GM23338 (cell line): Measurements from ENCODE around the gene NCK2. TPM values are rescaled to one million over a fixed set of nuclear protein-coding genes. Genes with fewer than 3 reads are reported as not detected.

Experiments used
- ATAC-seq: fragments of 200-7000 bp; cut with Tn5 transposase; 3 replicates; pipeline ENCODE4 v1.9.1; 2020
- DNase-seq: peaks from one replicate; pipeline ENCODE4 v3.0.0-alpha.2; 2015; ENCODE audit warnings: low spot score
- H2AFZ ChIP-seq: fragments of 200-600 bp; sonication (generic); 2 replicates; pipeline ENCODE4 v1.8.0; 2016; ENCODE audit warnings: antibody characterized with exemption, mild to moderate bottlenecking, moderate library complexity
- H3F3A ChIP-seq: fragments of 200-600 bp; sonication (generic); replicated peaks from 2 replicates; pipeline ENCODE4 v1.8.0; 2017; ENCODE audit warnings: antibody characterized with exemption, mixed run types, low read depth
- H3K27ac ChIP-seq: fragments of 200-600 bp; sonication (generic); 2 replicates; pipeline ENCODE4 v1.6.1; 2016; ENCODE audit warnings: low read depth
- H3K27me3 ChIP-seq: fragments of 200-600 bp; sonication (generic); 2 replicates; pipeline ENCODE4 v1.8.0; 2016; ENCODE audit warnings: mild to moderate bottlenecking, mixed run types, moderate library complexity; ENCODE audit not compliant: insufficient read depth
- H3K36me3 ChIP-seq: fragments of 200-600 bp; sonication (generic); 2 replicates; pipeline ENCODE4 v1.8.0; 2016; ENCODE audit warnings: mild to moderate bottlenecking; ENCODE audit not compliant: insufficient read depth
- H3K4me1 ChIP-seq: fragments of 200-600 bp; sonication (generic); 2 replicates; pipeline ENCODE4 v1.8.0; 2016; ENCODE audit warnings: mild to moderate bottlenecking, moderate library complexity; ENCODE audit not compliant: insufficient read depth
- H3K4me2 ChIP-seq: fragments of 200-600 bp; sonication (generic); 2 replicates; pipeline ENCODE4 v1.7.1; 2017; ENCODE audit warnings: mixed run types
- H3K4me3 ChIP-seq: fragments of 200-600 bp; sonication (generic); 2 replicates; pipeline ENCODE4 v1.6.1; 2016; ENCODE audit warnings: mixed run types
- H3K79me2 ChIP-seq: fragments of 200-600 bp; sonication (generic); replicated peaks from 2 replicates; pipeline ENCODE4 v1.8.0; 2017; ENCODE audit warnings: mild to moderate bottlenecking; ENCODE audit not compliant: insufficient read depth
- H3K9me2 ChIP-seq: fragments of 200-600 bp; sonication (generic); 2 replicates; pipeline ENCODE4 v1.8.0; 2017; ENCODE audit not compliant: insufficient read depth
- H4K20me1 ChIP-seq: fragments of 200-600 bp; sonication (generic); replicated peaks from 2 replicates; pipeline ENCODE4 v1.8.0; 2017; ENCODE audit warnings: mild to moderate bottlenecking; ENCODE audit not compliant: insufficient read depth
- H3K27ac Mint-ChIP-seq: 2 replicates; pipeline ENCODE4 v1.8.0; 2020; ENCODE audit warnings: inconsistent platforms, mild to moderate bottlenecking, moderate library complexity, mixed read lengths
- H3K27me3 Mint-ChIP-seq: 3 replicates; pipeline ENCODE4 v1.8.0; 2022; ENCODE audit warnings: low read depth, mild to moderate bottlenecking, moderate library complexity, mixed read lengths, inconsistent platforms; ENCODE audit not compliant: insufficient read depth, poor library complexity
- H3K36me3 Mint-ChIP-seq: 3 replicates; pipeline ENCODE4 v1.8.0; 2021; ENCODE audit warnings: low read depth, mild to moderate bottlenecking, inconsistent platforms, moderate library complexity, mixed read lengths
- H3K4me1 Mint-ChIP-seq: 3 replicates; pipeline ENCODE4 v1.8.0; 2020; ENCODE audit warnings: mild to moderate bottlenecking, inconsistent platforms, mixed read lengths
- H3K4me3 Mint-ChIP-seq: 3 replicates; pipeline ENCODE4 v1.8.0; 2021; ENCODE audit warnings: moderate library complexity, mild to moderate bottlenecking, inconsistent platforms, mixed read lengths
- H3K9me3 Mint-ChIP-seq: 3 replicates; pipeline ENCODE4 v1.8.0; 2020; ENCODE audit warnings: moderate library complexity, mild to moderate bottlenecking, inconsistent platforms, mixed read lengths
- CREB1 ChIP-seq: fragments of 250-450 bp; sonication (Bioruptor Pico); IDR thresholded peaks from 2 replicates; pipeline ENCODE4 v1.5.0; 2020; ENCODE audit warnings: low read depth, mild to moderate bottlenecking, moderate library complexity
- EZH2 ChIP-seq: fragments of 200-600 bp; sonication (generic); IDR thresholded peaks from one replicate; pipeline ENCODE4 v1.8.0; 2017; ENCODE audit warnings: antibody characterized with exemption, mild to moderate bottlenecking, low read depth; ENCODE audit not compliant: unreplicated experiment
- EZH2phosphoT487 ChIP-seq: fragments of 200-600 bp; sonication (generic); IDR thresholded peaks from one replicate; pipeline ENCODE4 v1.8.1; 2018; ENCODE audit warnings: antibody characterized with exemption; ENCODE audit not compliant: unreplicated experiment
- JUNB ChIP-seq: IDR thresholded peaks from one replicate; pipeline ENCODE4 v1.6.1; 2016; ENCODE audit warnings: antibody characterized with exemption; ENCODE audit not compliant: unreplicated experiment
- NANOG ChIP-seq: IDR thresholded peaks from 2 replicates; pipeline ENCODE4 v1.6.1; 2016; ENCODE audit warnings: antibody characterized with exemption, borderline replicate concordance
- POLR2AphosphoS5 ChIP-seq: IDR thresholded peaks from 2 replicates; pipeline ENCODE4 v1.6.1; 2016; ENCODE audit warnings: antibody characterized with exemption, low read depth
- STAT1 ChIP-seq: IDR thresholded peaks from one replicate; pipeline ENCODE4 v1.6.1; 2016; ENCODE audit warnings: antibody characterized with exemption; ENCODE audit not compliant: unreplicated experiment
- ZNF114 ChIP-seq: fragments of 250-450 bp; sonication (Bioruptor Pico); IDR thresholded peaks from 2 replicates; pipeline ENCODE4 v1.5.0; 2020; ENCODE audit warnings: mild to moderate bottlenecking, moderate library complexity
- ZNF331 ChIP-seq: fragments of 250-450 bp; sonication (Bioruptor Pico); IDR thresholded peaks from 2 replicates; pipeline ENCODE4 v1.5.0; 2020; ENCODE audit warnings: low read depth, mild to moderate bottlenecking, moderate library complexity
- polyA plus RNA-seq: library from polyadenylated mRNA; unstranded; fragments of >200 nt; fragmentation: Nextera tagmentation; extraction: Ambion mirVana; gene quantifications from 2 replicates; pipeline ENCODE4 v1.2.1, GENCODE V29; 2016
- total RNA-seq: library from RNA; depleted of rRNA; stranded (reverse); fragments of >200 nt; shearing (Covaris generic); gene quantifications from 2 replicates; pipeline ENCODE4 v1.2.3, GENCODE V29; 2014
- TF ChIP-seq, protein P1 (sequence below), 2 experiments: fragments of 200-600 bp in 1 of 2; sonication (generic) in 1 of 2; conservative IDR thresholded peaks; 2 replicates each; pipeline versions ENCODE4 v1.5.1 to v1.6.1; 2016 to 2017; ENCODE audit warnings: antibody characterized with exemption in 2 of 2, low read depth in 2 of 2, mild to moderate bottlenecking in 2 of 2, moderate library complexity in 1 of 2
- TF ChIP-seq, protein P2 (sequence below): fragments of 250-450 bp; sonication (Bioruptor Pico); IDR thresholded peaks from 2 replicates; pipeline ENCODE4 v1.5.0; 2020; ENCODE audit warnings: mild to moderate bottlenecking, moderate library complexity
- TF ChIP-seq, protein P3 (sequence below): IDR thresholded peaks from one replicate; pipeline ENCODE4 v1.6.1; 2018; ENCODE audit warnings: antibody characterized with exemption; ENCODE audit not compliant: unreplicated experiment
- TF ChIP-seq, protein P4 (sequence below): IDR thresholded peaks from 2 replicates; pipeline ENCODE4 v1.6.1; 2016; ENCODE audit warnings: antibody characterized with exemption

The NCK2 gene
- total and polyA plus RNA-seq, 2 experiments from 2014 or later, result 26.9 to 59.9 TPM

DNA sequence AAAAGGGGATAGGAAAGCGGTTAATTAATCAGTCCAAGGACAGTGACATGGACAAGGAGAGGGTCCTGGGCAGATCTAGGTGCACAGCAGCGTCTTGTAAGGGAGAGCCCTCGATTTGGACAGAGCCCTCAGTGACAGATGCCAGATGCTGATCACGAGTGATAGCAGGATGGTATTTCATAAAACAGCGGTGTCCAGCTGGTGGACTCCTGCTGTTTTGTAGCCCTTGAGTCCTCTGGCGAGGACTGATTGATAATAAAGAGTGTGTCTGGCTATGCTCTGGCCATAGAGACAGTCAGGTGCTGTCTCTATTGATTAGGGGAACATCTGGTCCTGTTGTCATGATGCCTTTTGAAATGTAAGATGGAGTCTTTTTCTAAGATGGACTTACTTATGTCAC is 180.7 kb downstream of the NCK2 start:
- Histone ChIP-seq H3K36me3 (no peaks in the 10 kb centered on the region), H3K4me1 (no peaks in the 10 kb centered on the region), H4K20me1 (no peaks in the 10 kb centered on the region), H3F3A (no peaks in the 10 kb centered on the region), H3K4me3 (no peak overlapping the region), H3K9me2 (no peaks in the 10 kb centered on the region), H2AFZ (no peak overlapping the region), H3K27me3 (no peaks in the 10 kb centered on the region), H3K4me2 (no peak overlapping the region), H3K27ac (no peak overlapping the region), H3K79me2 (no peaks in the 10 kb centered on the region)
- DNase-seq (no peak), ATAC-seq (no peak)
- no peak overlapping the region for H3K27ac Mint-ChIP-seq
- H3K27me3 Mint-ChIP-seq, result peaks cover 3% of the 10 kb centered on the region
- no peaks in the 10 kb centered on the region for H3K4me1 Mint-ChIP-seq
- H3K9me3 Mint-ChIP-seq, result peaks cover 8% of the 10 kb centered on the region
- H3K4me3 Mint-ChIP-seq, result no peak overlapping the region
- peaks cover 3% of the 10 kb centered on the region; the same call in 1 of the 3 replicates for H3K36me3 Mint-ChIP-seq
- TF ChIP-seq CREB1, result no peak
- TF ChIP-seq JUNB, result no peak
- no peak for TF ChIP-seq NANOG
- TF ChIP-seq, protein P1, sequence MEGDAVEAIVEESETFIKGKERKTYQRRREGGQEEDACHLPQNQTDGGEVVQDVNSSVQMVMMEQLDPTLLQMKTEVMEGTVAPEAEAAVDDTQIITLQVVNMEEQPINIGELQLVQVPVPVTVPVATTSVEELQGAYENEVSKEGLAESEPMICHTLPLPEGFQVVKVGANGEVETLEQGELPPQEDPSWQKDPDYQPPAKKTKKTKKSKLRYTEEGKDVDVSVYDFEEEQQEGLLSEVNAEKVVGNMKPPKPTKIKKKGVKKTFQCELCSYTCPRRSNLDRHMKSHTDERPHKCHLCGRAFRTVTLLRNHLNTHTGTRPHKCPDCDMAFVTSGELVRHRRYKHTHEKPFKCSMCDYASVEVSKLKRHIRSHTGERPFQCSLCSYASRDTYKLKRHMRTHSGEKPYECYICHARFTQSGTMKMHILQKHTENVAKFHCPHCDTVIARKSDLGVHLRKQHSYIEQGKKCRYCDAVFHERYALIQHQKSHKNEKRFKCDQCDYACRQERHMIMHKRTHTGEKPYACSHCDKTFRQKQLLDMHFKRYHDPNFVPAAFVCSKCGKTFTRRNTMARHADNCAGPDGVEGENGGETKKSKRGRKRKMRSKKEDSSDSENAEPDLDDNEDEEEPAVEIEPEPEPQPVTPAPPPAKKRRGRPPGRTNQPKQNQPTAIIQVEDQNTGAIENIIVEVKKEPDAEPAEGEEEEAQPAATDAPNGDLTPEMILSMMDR (conservative IDR thresholded peaks at IDR 0.05; ENCODE audit: low read depth in 2 of 2), result no peak
- no peak for TF ChIP-seq ZNF331
- no peak for TF ChIP-seq EZH2
- no peak for TF ChIP-seq EZH2phosphoT487
- no peak for TF ChIP-seq STAT1
- no peak for TF ChIP-seq POLR2AphosphoS5
- TF ChIP-seq, protein P2, sequence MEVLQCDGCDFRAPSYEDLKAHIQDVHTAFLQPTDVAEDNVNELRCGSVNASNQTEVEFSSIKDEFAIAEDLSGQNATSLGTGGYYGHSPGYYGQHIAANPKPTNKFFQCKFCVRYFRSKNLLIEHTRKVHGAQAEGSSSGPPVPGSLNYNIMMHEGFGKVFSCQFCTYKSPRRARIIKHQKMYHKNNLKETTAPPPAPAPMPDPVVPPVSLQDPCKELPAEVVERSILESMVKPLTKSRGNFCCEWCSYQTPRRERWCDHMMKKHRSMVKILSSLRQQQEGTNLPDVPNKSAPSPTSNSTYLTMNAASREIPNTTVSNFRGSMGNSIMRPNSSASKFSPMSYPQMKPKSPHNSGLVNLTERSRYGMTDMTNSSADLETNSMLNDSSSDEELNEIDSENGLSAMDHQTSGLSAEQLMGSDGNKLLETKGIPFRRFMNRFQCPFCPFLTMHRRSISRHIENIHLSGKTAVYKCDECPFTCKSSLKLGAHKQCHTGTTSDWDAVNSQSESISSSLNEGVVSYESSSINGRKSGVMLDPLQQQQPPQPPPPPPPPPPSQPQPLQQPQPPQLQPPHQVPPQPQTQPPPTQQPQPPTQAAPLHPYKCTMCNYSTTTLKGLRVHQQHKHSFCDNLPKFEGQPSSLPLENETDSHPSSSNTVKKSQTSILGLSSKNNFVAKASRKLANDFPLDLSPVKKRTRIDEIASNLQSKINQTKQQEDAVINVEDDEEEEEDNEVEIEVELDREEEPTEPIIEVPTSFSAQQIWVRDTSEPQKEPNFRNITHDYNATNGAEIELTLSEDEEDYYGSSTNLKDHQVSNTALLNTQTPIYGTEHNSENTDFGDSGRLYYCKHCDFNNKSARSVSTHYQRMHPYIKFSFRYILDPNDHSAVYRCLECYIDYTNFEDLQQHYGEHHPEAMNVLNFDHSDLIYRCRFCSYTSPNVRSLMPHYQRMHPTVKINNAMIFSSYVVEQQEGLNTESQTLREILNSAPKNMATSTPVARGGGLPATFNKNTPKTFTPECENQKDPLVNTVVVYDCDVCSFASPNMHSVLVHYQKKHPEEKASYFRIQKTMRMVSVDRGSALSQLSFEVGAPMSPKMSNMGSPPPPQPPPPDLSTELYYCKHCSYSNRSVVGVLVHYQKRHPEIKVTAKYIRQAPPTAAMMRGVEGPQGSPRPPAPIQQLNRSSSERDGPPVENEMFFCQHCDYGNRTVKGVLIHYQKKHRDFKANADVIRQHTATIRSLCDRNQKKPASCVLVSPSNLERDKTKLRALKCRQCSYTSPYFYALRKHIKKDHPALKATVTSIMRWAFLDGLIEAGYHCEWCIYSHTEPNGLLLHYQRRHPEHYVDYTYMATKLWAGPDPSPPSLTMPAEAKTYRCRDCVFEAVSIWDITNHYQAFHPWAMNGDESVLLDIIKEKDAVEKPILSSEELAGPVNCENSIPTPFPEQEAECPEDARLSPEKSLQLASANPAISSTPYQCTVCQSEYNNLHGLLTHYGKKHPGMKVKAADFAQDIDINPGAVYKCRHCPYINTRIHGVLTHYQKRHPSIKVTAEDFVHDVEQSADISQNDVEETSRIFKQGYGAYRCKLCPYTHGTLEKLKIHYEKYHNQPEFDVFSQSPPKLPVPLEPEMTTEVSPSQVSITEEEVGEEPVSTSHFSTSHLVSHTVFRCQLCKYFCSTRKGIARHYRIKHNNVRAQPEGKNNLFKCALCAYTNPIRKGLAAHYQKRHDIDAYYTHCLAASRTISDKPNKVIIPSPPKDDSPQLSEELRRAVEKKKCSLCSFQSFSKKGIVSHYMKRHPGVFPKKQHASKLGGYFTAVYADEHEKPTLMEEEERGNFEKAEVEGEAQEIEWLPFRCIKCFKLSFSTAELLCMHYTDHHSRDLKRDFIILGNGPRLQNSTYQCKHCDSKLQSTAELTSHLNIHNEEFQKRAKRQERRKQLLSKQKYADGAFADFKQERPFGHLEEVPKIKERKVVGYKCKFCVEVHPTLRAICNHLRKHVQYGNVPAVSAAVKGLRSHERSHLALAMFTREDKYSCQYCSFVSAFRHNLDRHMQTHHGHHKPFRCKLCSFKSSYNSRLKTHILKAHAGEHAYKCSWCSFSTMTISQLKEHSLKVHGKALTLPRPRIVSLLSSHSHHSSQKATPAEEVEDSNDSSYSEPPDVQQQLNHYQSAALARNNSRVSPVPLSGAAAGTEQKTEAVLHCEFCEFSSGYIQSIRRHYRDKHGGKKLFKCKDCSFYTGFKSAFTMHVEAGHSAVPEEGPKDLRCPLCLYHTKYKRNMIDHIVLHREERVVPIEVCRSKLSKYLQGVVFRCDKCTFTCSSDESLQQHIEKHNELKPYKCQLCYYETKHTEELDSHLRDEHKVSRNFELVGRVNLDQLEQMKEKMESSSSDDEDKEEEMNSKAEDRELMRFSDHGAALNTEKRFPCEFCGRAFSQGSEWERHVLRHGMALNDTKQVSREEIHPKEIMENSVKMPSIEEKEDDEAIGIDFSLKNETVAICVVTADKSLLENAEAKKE (CRISPR knock-in tag), result no peak
- TF ChIP-seq, protein P3, sequence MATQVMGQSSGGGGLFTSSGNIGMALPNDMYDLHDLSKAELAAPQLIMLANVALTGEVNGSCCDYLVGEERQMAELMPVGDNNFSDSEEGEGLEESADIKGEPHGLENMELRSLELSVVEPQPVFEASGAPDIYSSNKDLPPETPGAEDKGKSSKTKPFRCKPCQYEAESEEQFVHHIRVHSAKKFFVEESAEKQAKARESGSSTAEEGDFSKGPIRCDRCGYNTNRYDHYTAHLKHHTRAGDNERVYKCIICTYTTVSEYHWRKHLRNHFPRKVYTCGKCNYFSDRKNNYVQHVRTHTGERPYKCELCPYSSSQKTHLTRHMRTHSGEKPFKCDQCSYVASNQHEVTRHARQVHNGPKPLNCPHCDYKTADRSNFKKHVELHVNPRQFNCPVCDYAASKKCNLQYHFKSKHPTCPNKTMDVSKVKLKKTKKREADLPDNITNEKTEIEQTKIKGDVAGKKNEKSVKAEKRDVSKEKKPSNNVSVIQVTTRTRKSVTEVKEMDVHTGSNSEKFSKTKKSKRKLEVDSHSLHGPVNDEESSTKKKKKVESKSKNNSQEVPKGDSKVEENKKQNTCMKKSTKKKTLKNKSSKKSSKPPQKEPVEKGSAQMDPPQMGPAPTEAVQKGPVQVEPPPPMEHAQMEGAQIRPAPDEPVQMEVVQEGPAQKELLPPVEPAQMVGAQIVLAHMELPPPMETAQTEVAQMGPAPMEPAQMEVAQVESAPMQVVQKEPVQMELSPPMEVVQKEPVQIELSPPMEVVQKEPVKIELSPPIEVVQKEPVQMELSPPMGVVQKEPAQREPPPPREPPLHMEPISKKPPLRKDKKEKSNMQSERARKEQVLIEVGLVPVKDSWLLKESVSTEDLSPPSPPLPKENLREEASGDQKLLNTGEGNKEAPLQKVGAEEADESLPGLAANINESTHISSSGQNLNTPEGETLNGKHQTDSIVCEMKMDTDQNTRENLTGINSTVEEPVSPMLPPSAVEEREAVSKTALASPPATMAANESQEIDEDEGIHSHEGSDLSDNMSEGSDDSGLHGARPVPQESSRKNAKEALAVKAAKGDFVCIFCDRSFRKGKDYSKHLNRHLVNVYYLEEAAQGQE, result no peak
- TF ChIP-seq, protein P4, sequence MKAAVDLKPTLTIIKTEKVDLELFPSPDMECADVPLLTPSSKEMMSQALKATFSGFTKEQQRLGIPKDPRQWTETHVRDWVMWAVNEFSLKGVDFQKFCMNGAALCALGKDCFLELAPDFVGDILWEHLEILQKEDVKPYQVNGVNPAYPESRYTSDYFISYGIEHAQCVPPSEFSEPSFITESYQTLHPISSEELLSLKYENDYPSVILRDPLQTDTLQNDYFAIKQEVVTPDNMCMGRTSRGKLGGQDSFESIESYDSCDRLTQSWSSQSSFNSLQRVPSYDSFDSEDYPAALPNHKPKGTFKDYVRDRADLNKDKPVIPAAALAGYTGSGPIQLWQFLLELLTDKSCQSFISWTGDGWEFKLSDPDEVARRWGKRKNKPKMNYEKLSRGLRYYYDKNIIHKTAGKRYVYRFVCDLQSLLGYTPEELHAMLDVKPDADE, result no peak
- TF ChIP-seq ZNF114 (CRISPR knock-in tag), result no peak
